ENCODE data around the gene KCNH3. TPM values are rescaled to one million over a fixed set of nuclear protein-coding genes. Genes with fewer than 3 reads are reported as not detected.

The KCNH3 gene
- total RNA-seq, 1 experiment from 2014 or later, result 0.59 TPM

- Mint-ChIP-seq H3K27ac (ENCODE audit: unreplicated experiment) (no peak overlapping the region), H3K4me3 (ENCODE audit: low read depth, unreplicated experiment) (no peak overlapping the region), H3K9me3 (ENCODE audit: low read depth, unreplicated experiment) (no peaks in the 10 kb centered on the region), H3K27me3 (ENCODE audit: unreplicated experiment) (peaks cover 24% of the 10 kb centered on the region), H3K36me3 (ENCODE audit: insufficient read depth, unreplicated experiment) (peaks cover 11% of the 10 kb centered on the region), H3K4me1 (ENCODE audit: low read depth, unreplicated experiment) (no peaks in the 10 kb centered on the region)
- no peak for TF ChIP-seq CTCF (IDR thresholded peaks at IDR 0.05; ENCODE audit: unreplicated experiment)
- no peak for DNase-seq
- BruUV-seq (replicated peaks), result no TSS peak
- intact Hi-C loops (cut with micrococcal nuclease; ENCODE audit: unreplicated experiment), result no loop called here
- CTCF ChIA-PET, result interaction anchor here (0.8 to 2.4 kb wide), 4 partner anchors 26 to 257 kb away, joined by 3 to 21 read pairs (median 8); no protein-coding TSS in a partner anchor
Measured at GRCh38 chr12:49554266-49554665, 15.4 kb downstream of the KCNH3 start.

- intact Hi-C loops (cut with micrococcal nuclease; ENCODE audit: unreplicated experiment), result no loop called here
- H3K27ac Mint-ChIP-seq (ENCODE audit: unreplicated experiment), result no peak overlapping the region
- H3K4me3 Mint-ChIP-seq (ENCODE audit: low read depth, unreplicated experiment), result no peak overlapping the region
- H3K9me3 Mint-ChIP-seq (ENCODE audit: low read depth, unreplicated experiment), result no peaks in the 10 kb centered on the region
- no TSS peak for BruUV-seq (replicated peaks)
- CTCF ChIA-PET, result interaction anchor here (0.6 kb wide), 1 partner anchor 63 kb away, joined by 3 read pairs; no protein-coding TSS in a partner anchor
- no peak for DNase-seq
- no peak for TF ChIP-seq CTCF (IDR thresholded peaks at IDR 0.05; ENCODE audit: unreplicated experiment)
- H3K4me1 Mint-ChIP-seq (ENCODE audit: low read depth, unreplicated experiment), result no peaks in the 10 kb centered on the region
- peaks cover 17% of the 10 kb centered on the region for H3K36me3 Mint-ChIP-seq (ENCODE audit: insufficient read depth, unreplicated experiment)
- peaks cover 14% of the 10 kb centered on the region for H3K27me3 Mint-ChIP-seq (ENCODE audit: unreplicated experiment)
Measured at GRCh38 chr12:49555631-49556390, 17.0 kb downstream of the KCNH3 start.

GRCh38 chr12:49556391-49557186 lies 17.8 kb downstream of the KCNH3 start:
- TF ChIP-seq CTCF (IDR thresholded peaks at IDR 0.05; ENCODE audit: unreplicated experiment), result no peak
- intact Hi-C loops (cut with micrococcal nuclease; ENCODE audit: unreplicated experiment), result no loop called here
- CTCF ChIA-PET, result interaction anchor here (0.6 kb wide), 1 partner anchor 46 kb away, joined by 5 read pairs; no protein-coding TSS in a partner anchor
- Mint-ChIP-seq H3K36me3 (ENCODE audit: insufficient read depth, unreplicated experiment) (peaks cover 20% of the 10 kb centered on the region), H3K27ac (ENCODE audit: unreplicated experiment) (no peak overlapping the region), H3K27me3 (ENCODE audit: unreplicated experiment) (peaks cover 12% of the 10 kb centered on the region), H3K4me3 (ENCODE audit: low read depth, unreplicated experiment) (no peak overlapping the region), H3K9me3 (ENCODE audit: low read depth, unreplicated experiment) (no peaks in the 10 kb centered on the region), H3K4me1 (ENCODE audit: low read depth, unreplicated experiment) (no peaks in the 10 kb centered on the region)
- no TSS peak for BruUV-seq (replicated peaks)
- DNase-seq, result no peak

- Mint-ChIP-seq H3K27me3 (ENCODE audit: unreplicated experiment) (peaks cover 7% of the 10 kb centered on the region), H3K9me3 (ENCODE audit: low read depth, unreplicated experiment) (no peaks in the 10 kb centered on the region), H3K4me3 (ENCODE audit: low read depth, unreplicated experiment) (no peak overlapping the region), H3K4me1 (ENCODE audit: low read depth, unreplicated experiment) (no peaks in the 10 kb centered on the region), H3K36me3 (ENCODE audit: insufficient read depth, unreplicated experiment) (peaks cover 17% of the 10 kb centered on the region), H3K27ac (ENCODE audit: unreplicated experiment) (no peak overlapping the region)
- DNase-seq, result no peak
- intact Hi-C loops (cut with micrococcal nuclease; ENCODE audit: unreplicated experiment), result no loop called here
- TF ChIP-seq CTCF (IDR thresholded peaks at IDR 0.05; ENCODE audit: unreplicated experiment), result no peak
- BruUV-seq (replicated peaks), result no TSS peak
- CTCF ChIA-PET, result interaction anchor here (0.5 to 1.1 kb wide), 3 partner anchors 47 to 199 kb away, joined by 3 to 5 read pairs (median 3); no protein-coding TSS in a partner anchor
Measured at GRCh38 chr12:49557187-49557916, 18.5 kb downstream of the KCNH3 start.

Measured in Calu3 (cell line).